Stimulated activated CD8-positive, alpha-beta memory T cell treated with anti-CD3 and anti-CD28 coated beads, Interleukin-7, amount 100 ng/mL, for 48 hours (primary cell): ENCODE results near the gene GNAS-AS1.

Source experiments
- DNase-seq, 2 donors: peaks; one replicate each; pipeline ENCODE4 v3.0.0-alpha.2; 2020; ENCODE audit warnings: low read depth in 1 of 2; ENCODE audit errors: extremely low read depth in 1 of 2

GNAS-AS1 gene

GRCh38 chr20:58850693-58851174 lies at the start of gene GNAS-AS1:
TSS of gene GNAS-AS1 (minus strand) at chr20:58850902.
- peak; percentile 65 to 84 for DNase-seq

GRCh38 chr20:58900397-58900796 lies 49.7 kb upstream of the GNAS-AS1 start:
- DNase-seq: no peak

GRCh38 chr20:58899512-58899911 lies 48.8 kb upstream of the GNAS-AS1 start:
- no peak for DNase-seq

- no peak for DNase-seq
Measured at GRCh38 chr20:58898629-58899408, 48.1 kb upstream of the GNAS-AS1 start.

GRCh38 chr20:58897488-58897887 lies 46.8 kb upstream of the GNAS-AS1 start:
- DNase-seq: no peak

- no peak for DNase-seq
Measured at GRCh38 chr20:58896820-58897219, 46.1 kb upstream of the GNAS-AS1 start.

- DNase-seq: no peak
Measured at GRCh38 chr20:58895448-58896180, 44.9 kb upstream of the GNAS-AS1 start.

GRCh38 chr20:58894652-58895447 lies 44.1 kb upstream of the GNAS-AS1 start:
- no peak for DNase-seq

GRCh38 chr20:58893355-58894120 lies 42.8 kb upstream of the GNAS-AS1 start:
- peak in 1 of 2 donors; percentile 59 for DNase-seq

- DNase-seq: no peak
Measured at GRCh38 chr20:58892932-58893224, 42.2 kb upstream of the GNAS-AS1 start.

- peak; percentile 65 to 71 for DNase-seq
Measured at GRCh38 chr20:58892141-58892931, 41.6 kb upstream of the GNAS-AS1 start.

GRCh38 chr20:58891718-58892140 lies 41.0 kb upstream of the GNAS-AS1 start:
- no peak for DNase-seq

GRCh38 chr20:58891086-58891717 lies 40.5 kb upstream of the GNAS-AS1 start:
- peak; percentile 50 to 60 for DNase-seq

- peak in 1 of 2 donors; percentile 50 for DNase-seq
Measured at GRCh38 chr20:58890518-58891085, 39.9 kb upstream of the GNAS-AS1 start.

GRCh38 chr20:58889798-58890517 lies 39.3 kb upstream of the GNAS-AS1 start:
- no peak for DNase-seq

- no peak for DNase-seq
Measured at GRCh38 chr20:58889334-58889760, 38.6 kb upstream of the GNAS-AS1 start.

- DNase-seq: peak; percentile 50 to 60
Measured at GRCh38 chr20:58888521-58889333, 38.0 kb upstream of the GNAS-AS1 start.
